Choroid plexus epithelial cell (primary cell): ENCODE results near the gene ING4.

Experiments used
- DNase-seq: peaks from one replicate; pipeline ENCODE4 v3.0.0-alpha.2; 2010; ENCODE audit warnings: low read depth
- H3K4me3 ChIP-seq: 2 replicates; pipeline ENCODE4 v1.5.1; 2011; ENCODE audit warnings: low read depth, mild to moderate bottlenecking, control low read depth, low read length, moderate library complexity
- TF ChIP-seq, protein P1 (sequence below): conservative IDR thresholded peaks from 2 replicates; pipeline ENCODE4 v1.5.1; 2011; ENCODE audit warnings: low read depth, mild to moderate bottlenecking, control low read depth, inconsistent platforms, low read length, moderate library complexity

The ING4 gene

DNA sequence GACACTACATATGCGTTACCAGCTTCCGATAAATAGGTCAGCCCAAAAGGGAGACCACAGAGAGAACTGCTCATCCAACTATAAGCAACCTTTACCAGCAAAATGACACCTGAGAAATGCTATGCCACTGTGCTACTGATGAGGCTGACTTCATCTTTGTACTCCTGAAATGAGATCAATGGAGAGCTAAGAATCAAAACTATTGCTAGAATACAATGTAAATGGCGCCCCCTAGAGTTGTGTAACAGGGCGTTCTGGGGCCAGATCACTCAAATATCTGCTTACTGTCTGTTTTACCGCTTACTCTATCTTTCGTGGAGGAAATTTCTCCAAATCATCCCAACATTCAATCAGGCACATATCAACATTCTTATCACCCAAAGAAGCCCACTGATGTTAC is 21.7 kb upstream of the ING4 start:
- no peak for DNase-seq
- TF ChIP-seq, protein P1, sequence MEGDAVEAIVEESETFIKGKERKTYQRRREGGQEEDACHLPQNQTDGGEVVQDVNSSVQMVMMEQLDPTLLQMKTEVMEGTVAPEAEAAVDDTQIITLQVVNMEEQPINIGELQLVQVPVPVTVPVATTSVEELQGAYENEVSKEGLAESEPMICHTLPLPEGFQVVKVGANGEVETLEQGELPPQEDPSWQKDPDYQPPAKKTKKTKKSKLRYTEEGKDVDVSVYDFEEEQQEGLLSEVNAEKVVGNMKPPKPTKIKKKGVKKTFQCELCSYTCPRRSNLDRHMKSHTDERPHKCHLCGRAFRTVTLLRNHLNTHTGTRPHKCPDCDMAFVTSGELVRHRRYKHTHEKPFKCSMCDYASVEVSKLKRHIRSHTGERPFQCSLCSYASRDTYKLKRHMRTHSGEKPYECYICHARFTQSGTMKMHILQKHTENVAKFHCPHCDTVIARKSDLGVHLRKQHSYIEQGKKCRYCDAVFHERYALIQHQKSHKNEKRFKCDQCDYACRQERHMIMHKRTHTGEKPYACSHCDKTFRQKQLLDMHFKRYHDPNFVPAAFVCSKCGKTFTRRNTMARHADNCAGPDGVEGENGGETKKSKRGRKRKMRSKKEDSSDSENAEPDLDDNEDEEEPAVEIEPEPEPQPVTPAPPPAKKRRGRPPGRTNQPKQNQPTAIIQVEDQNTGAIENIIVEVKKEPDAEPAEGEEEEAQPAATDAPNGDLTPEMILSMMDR: peak; percentile 53
- H3K4me3 ChIP-seq: no peak overlapping the region

DNA sequence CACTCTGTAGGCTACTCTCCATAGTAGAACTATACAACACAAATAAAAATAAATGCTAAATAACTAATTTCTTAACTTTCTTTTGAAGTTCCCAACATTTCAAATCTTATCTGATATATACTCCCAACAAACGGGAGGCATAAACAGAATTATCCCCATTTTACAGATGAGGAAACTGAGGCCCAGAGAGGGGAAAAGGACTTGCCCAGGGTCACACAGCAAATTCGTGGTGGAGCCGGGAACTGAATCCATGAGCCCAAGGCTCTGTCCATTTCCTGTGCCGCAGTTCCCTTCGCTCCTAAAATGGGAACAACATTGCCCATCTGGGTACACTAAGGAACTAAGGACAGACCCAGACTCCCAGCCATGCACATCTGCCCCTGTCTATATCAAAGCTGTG is 14.0 kb upstream of the ING4 start:
- TF ChIP-seq, protein P1: no peak
- no peak overlapping the region for H3K4me3 ChIP-seq
- no peak for DNase-seq

DNA sequence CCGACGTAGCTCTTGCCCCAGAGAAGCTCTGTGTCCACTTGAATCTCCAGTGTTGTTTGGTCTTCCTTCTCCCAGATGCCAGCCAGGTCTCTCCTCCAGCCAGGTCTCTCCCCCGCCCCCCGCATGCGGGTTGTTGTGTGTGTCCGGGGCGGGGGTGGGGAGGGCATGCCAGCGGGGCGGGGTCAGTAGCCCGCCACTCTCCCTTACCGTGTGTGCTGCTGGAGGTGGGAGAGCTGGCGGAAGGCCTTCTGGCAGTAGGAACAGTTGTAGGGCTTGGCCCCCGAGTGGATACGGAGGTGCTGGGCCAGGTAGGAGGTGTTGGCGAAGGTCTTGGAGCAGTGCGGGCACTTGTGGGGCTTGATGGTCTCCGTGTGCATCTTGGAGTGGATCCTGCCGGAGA is 9.2 kb upstream of the ING4 start:
- no peak overlapping the region for H3K4me3 ChIP-seq
- TF ChIP-seq, protein P1: no peak
- no peak for DNase-seq

DNA sequence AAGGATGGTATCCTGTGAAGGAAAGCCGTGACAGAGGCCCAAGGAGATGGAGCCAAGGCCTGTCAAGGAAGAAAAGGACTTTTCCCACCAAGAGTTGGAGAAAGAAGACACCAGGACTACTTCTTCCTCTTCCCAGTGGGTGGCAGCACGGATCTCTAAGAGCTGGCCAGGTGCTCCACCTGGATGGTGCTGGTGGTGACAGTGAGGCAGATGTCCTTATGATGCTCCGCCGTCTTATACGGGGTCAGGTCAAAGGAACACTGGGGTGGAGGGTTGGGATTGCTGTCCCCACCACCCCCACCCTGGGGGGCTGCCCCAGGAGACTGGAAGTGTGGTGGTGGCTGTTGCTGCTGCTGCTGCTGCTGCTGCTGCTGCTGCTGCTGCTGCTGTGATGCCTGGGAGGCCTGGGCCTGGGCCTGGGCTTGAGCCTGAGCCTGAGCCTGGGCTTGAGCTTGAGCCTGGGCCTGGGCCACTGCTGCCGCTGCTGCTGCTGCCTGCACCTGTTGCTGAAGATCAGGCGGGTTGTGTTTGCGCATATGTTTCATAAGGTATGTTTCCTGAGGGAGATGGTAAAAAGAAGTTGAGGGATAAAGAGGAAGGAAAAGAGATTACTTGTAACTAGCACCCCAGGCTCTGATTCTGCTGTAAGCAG is 4.8 kb upstream of the ING4 start:
- TF ChIP-seq, protein P1: peak; percentile 43
- no peak for DNase-seq
- no peak overlapping the region for H3K4me3 ChIP-seq

DNA sequence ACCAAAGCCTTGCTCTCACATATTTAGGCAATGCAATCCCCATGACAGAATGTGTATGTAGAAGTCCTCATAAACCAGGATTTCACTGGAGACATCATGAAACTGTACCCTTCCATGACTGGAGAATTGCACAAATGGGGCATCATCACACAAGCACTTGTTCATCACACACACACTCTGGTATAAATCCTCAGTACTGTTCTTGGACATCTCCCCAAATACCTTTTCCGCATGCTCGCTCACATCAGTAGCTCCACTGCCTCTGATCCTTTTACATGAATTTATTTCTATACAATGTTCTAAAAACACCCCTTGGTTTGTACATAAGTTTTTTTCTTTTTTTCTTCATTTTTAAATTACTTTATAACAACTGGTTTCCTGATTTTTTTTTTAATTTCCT is 3.3 kb upstream of the ING4 start:
- no peak overlapping the region for H3K4me3 ChIP-seq
- TF ChIP-seq, protein P1: no peak
- peak; percentile 13 for DNase-seq

DNA sequence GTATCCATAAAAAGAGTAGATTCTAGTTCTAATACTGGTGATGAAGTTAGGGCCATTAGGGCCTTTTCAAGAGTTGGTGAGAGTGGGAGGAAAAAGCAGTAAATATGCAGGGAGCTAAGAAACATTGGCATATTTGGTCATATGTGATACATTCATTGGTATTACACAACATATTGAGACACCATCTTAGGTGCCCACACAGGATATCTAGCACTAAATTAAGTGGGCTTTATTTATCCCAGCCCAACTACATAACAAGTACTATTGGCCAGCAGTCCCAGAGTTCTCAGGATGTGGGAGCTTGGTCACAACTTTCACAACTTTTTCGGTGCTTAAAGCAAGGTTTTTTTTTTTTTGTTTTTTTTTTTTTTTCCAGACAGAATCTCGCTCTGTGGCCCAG is 2.0 kb upstream of the ING4 start:
- no peak for DNase-seq
- H3K4me3 ChIP-seq: no peak overlapping the region
- TF ChIP-seq, protein P1: no peak

DNA sequence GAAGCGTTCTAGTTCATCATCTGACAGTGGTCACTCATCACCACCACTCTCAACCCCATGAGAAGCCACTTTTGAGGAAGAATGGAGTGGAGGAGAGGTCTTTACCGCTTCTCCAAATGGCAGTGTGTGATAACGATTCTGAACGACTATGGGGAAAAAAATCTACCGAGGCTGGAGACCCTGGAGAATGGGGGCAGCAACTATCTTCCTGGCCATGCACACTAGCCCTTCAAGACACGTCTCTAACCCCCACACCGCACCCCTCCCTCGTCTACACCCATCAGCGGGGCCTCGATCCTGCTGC is 365 bp downstream of the ING4 start:
- no peak for DNase-seq
- peak overlapping the region; percentile 92 for H3K4me3 ChIP-seq
- TF ChIP-seq, protein P1: no peak
